GM12891 (cell line): Measurements from ENCODE around the gene CAPS.

ENCODE experiments used
- DNase-seq: peaks from one replicate; pipeline ENCODE4 v3.0.0; 2011; ENCODE audit warnings: low spot score; ENCODE audit not compliant: insufficient read length
- FAIRE-seq: peaks from 2 replicates; lab custom pipeline; 2011; peaks lifted over from hg19 to GRCh38; lab: Jason Lieb, UNC
- PAX5 ChIP-seq: IDR thresholded peaks from 2 replicates; pipeline ENCODE4 v1.6.1; 2011; ENCODE audit warnings: low read length, moderate library complexity, mild to moderate bottlenecking; ENCODE audit not compliant: insufficient read depth, severe bottlenecking
- POLR2A ChIP-seq: IDR thresholded peaks from 2 replicates; pipeline ENCODE4 v1.6.1; 2011; ENCODE audit warnings: low read depth, low read length, control low read depth
- POLR2AphosphoS5 ChIP-seq: IDR thresholded peaks from 2 replicates; pipeline ENCODE4 v1.6.1; 2011; ENCODE audit warnings: low read depth, low read length, control low read depth
- POU2F2 ChIP-seq: IDR thresholded peaks from 2 replicates; pipeline ENCODE4 v1.6.1; 2011; ENCODE audit warnings: low read depth, mild to moderate bottlenecking, control low read depth, low read length, moderate library complexity
- SPI1 ChIP-seq: IDR thresholded peaks from 2 replicates; pipeline ENCODE4 v1.6.1; 2011; ENCODE audit warnings: low read depth, low read length, control low read depth
- TAF1 ChIP-seq: IDR thresholded peaks from 2 replicates; pipeline ENCODE4 v1.6.1; 2011; ENCODE audit warnings: low read depth, low read length, control low read depth

CAPS gene

GRCh38 chr19:5948752-5949564 is 34.9 kb downstream of the CAPS start:
- FAIRE-seq, result no peak
- TF ChIP-seq PAX5 (no peak), POLR2A (no peak), POLR2AphosphoS5 (no peak), POU2F2 (no peak), SPI1 (no peak), TAF1 (no peak)
- no peak for DNase-seq

- TF ChIP-seq POLR2AphosphoS5, result no peak
- TF ChIP-seq POU2F2, result no peak
- no peak for TF ChIP-seq TAF1
- TF ChIP-seq SPI1, result no peak
- no peak for TF ChIP-seq PAX5
- no peak for TF ChIP-seq POLR2A
- no peak for DNase-seq
- FAIRE-seq, result peak; percentile 5
Observed at GRCh38 chr19:5949792-5950305, 35.8 kb downstream of the CAPS start.

- DNase-seq (no peak), FAIRE-seq (peak; percentile 69)
- no peak for TF ChIP-seq POU2F2
- 0 out of 2 replicates have a peak, but pooled peaks have one; percentile 15 for TF ChIP-seq TAF1
Observed at GRCh38 chr19:5950741-5951140, 36.7 kb downstream of the CAPS start.

GRCh38 chr19:5951338-5951861 is 37.3 kb downstream of the CAPS start:
- TF ChIP-seq PAX5, result no peak
- TF ChIP-seq SPI1, result peak; percentile 94
- DNase-seq (peak; percentile 52), FAIRE-seq (peak; percentile 94)

GRCh38 chr19:5952193-5953029 is 38.4 kb downstream of the CAPS start:
- DNase-seq, result no peak
- FAIRE-seq, result no peak
- no peak for TF ChIP-seq POLR2AphosphoS5
- no peak for TF ChIP-seq TAF1
- TF ChIP-seq SPI1, result no peak
- no peak for TF ChIP-seq PAX5
- TF ChIP-seq POU2F2, result no peak
- no peak for TF ChIP-seq POLR2A

- FAIRE-seq, result peak; percentile 45
- peak; percentile 42; the same call in 1 of the 2 replicates for TF ChIP-seq SPI1
- no peak for TF ChIP-seq POLR2AphosphoS5
- no peak for TF ChIP-seq POLR2A
- DNase-seq, result no peak
Observed at GRCh38 chr19:5953030-5953589, 39.1 kb downstream of the CAPS start.

- FAIRE-seq (peak; percentile 38), DNase-seq (no peak)
- TF ChIP-seq POLR2A (no peak), PAX5 (no peak), POU2F2 (no peak), POLR2AphosphoS5 (no peak), SPI1 (no peak), TAF1 (no peak)
Observed at GRCh38 chr19:5953680-5954213, 39.7 kb downstream of the CAPS start.

- FAIRE-seq, result no peak
- no peak for DNase-seq
Observed at GRCh38 chr19:5954293-5954692, 40.2 kb downstream of the CAPS start.

GRCh38 chr19:5955636-5955935 is 41.5 kb downstream of the CAPS start:
- DNase-seq (no peak), FAIRE-seq (no peak)
- TF ChIP-seq POLR2AphosphoS5 (no peak), SPI1 (no peak), POU2F2 (no peak), PAX5 (no peak), POLR2A (no peak), TAF1 (no peak)

More at GRCh38 chr19:5954293-5954692, 40.2 kb downstream of the CAPS start:
- no peak for TF ChIP-seq POU2F2
- no peak for TF ChIP-seq SPI1
- no peak for TF ChIP-seq POLR2AphosphoS5
- no peak for TF ChIP-seq TAF1
- no peak for TF ChIP-seq POLR2A
- TF ChIP-seq PAX5, result no peak
